NCI-H2171 treated with DMSO at 0.1 percent for 48 hours (cell line): Measurements from ENCODE around the gene LGALS7.

Experiments used
- DNase-seq: peaks from one replicate; lab custom pipeline; 2025; lab: John Stamatoyannopoulos, UW

The LGALS7 gene

GRCh38 chr19:38737921-38738737 is 35.2 kb downstream of the LGALS7 start:
- no peak for DNase-seq

- DNase-seq: no peak
Observed at GRCh38 chr19:38737281-38737865, 35.9 kb downstream of the LGALS7 start.

GRCh38 chr19:38736413-38737280 is 36.7 kb downstream of the LGALS7 start:
- DNase-seq: peak; percentile 36

GRCh38 chr19:38736036-38736412 is 37.3 kb downstream of the LGALS7 start:
- DNase-seq: no peak

- peak; percentile 76 for DNase-seq
Observed at GRCh38 chr19:38735257-38735686, 38.0 kb downstream of the LGALS7 start.

GRCh38 chr19:38734426-38735256 is 38.7 kb downstream of the LGALS7 start:
- no peak for DNase-seq

- no peak for DNase-seq
Observed at GRCh38 chr19:38734176-38734425, 39.2 kb downstream of the LGALS7 start.

GRCh38 chr19:38733493-38734175 is 39.7 kb downstream of the LGALS7 start:
- no peak for DNase-seq

- DNase-seq: no peak
Observed at GRCh38 chr19:38733241-38733492, 40.1 kb downstream of the LGALS7 start.

GRCh38 chr19:38731654-38732301 is 41.5 kb downstream of the LGALS7 start:
- DNase-seq: peak; percentile 83

GRCh38 chr19:38730731-38731589 is 42.4 kb downstream of the LGALS7 start:
- DNase-seq: no peak

GRCh38 chr19:38730470-38730730 is 42.9 kb downstream of the LGALS7 start:
- no peak for DNase-seq

GRCh38 chr19:38729653-38730469 is 43.5 kb downstream of the LGALS7 start:
- peak; percentile 28 for DNase-seq

- no peak for DNase-seq
Observed at GRCh38 chr19:38728752-38729541, 44.4 kb downstream of the LGALS7 start.

GRCh38 chr19:38727868-38728660 is 45.3 kb downstream of the LGALS7 start:
- DNase-seq: no peak

GRCh38 chr19:38727306-38727867 is 45.9 kb downstream of the LGALS7 start:
- DNase-seq: no peak

- DNase-seq: no peak
Observed at GRCh38 chr19:38726761-38727301, 46.5 kb downstream of the LGALS7 start.
